Skeletal muscle tissue (tissue), 4 donors: ENCODE data around the gene NEU3. TPM values are rescaled to one million over a fixed set of nuclear protein-coding genes. Genes with fewer than 3 reads are reported as not detected.
"Not testable (repeated sequence)": the region's sequence is repeated elsewhere in the genome, so short reads cannot be mapped to it uniquely, and the experiment has no call there.

Experiments used
- H3K27ac ChIP-seq: one replicate; pipeline ENCODE4 v1.7.0; 2013; ENCODE audit warnings: mild to moderate bottlenecking, low read depth, low read length, inconsistent platforms
- H3K27me3 ChIP-seq, 3 donors: one replicate each; pipeline ENCODE4 v1.7.0; 2013; ENCODE audit warnings: low read length in 3 of 3; ENCODE audit not compliant: control insufficient read depth in 3 of 3, insufficient read depth in 3 of 3
- H3K36me3 ChIP-seq, 3 donors: one replicate each; pipeline ENCODE4 v1.7.0; 2013; ENCODE audit warnings: low read length in 3 of 3; ENCODE audit not compliant: control insufficient read depth in 3 of 3, insufficient read depth in 3 of 3
- H3K4me1 ChIP-seq, 3 donors: one replicate each; pipeline ENCODE4 v1.7.0; 2013; ENCODE audit warnings: low read length in 3 of 3, mild to moderate bottlenecking in 3 of 3; ENCODE audit not compliant: control insufficient read depth in 3 of 3, insufficient read depth in 3 of 3
- H3K4me3 ChIP-seq, 3 donors: one replicate each; pipeline ENCODE4 v1.7.0; 2013; ENCODE audit warnings: low read length in 3 of 3
- H3K9ac ChIP-seq, 3 donors: one replicate each; pipeline ENCODE4 v1.7.0; 2013; ENCODE audit warnings: low read length in 3 of 3, mild to moderate bottlenecking in 3 of 3, moderate library complexity in 2 of 3, low read depth in 1 of 3
- H3K9me3 ChIP-seq, 3 donors: one replicate each; pipeline ENCODE4 v1.7.0; 2013; ENCODE audit warnings: low read length in 3 of 3; ENCODE audit not compliant: control insufficient read depth in 3 of 3
- total RNA-seq: library from RNA; depleted of rRNA; stranded (reverse); fragments of >200 nt; gene quantifications from one replicate; pipeline ENCODE4 v1.2.3, GENCODE V29; 2014
- donor health status: Osteomylitis.

Gene NEU3
- total RNA-seq, 1 donor from 2014 or later, result 19.8 TPM

DNA sequence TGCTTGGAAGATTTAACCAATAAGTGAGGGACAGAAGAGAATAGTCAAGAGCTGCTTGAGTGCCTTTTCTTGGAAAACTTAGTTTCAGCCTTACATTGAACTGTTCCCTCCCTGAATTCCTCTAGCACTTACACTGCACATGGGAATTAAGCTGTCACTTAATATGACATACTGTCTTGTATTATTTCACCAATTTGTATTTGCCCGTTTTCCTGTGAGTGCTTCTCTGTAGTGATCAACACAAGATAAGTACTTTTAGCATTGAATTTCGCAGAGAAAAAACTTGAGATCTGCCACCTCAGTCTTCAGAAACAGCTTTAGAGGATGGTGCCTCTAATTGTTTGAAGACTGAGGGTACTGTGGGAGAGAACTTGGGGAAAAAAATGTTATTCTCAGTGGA lies 36.0 kb upstream of the NEU3 start:
- no peaks in the 10 kb centered on the region for H3K9me3 ChIP-seq
- H3K27ac ChIP-seq, result no peak overlapping the region
- H3K36me3 ChIP-seq, result peaks cover 3 to 4% (median 3%) of the 10 kb centered on the region in 3 donors
- no peak overlapping the region for H3K4me3 ChIP-seq
- peaks cover 19 to 32% (median 25%) of the 10 kb centered on the region in 3 donors for H3K4me1 ChIP-seq
- H3K27me3 ChIP-seq, result no peaks in the 10 kb centered on the region
- peak overlapping the region in 1 of 3 donors; percentile 10 for H3K9ac ChIP-seq

DNA sequence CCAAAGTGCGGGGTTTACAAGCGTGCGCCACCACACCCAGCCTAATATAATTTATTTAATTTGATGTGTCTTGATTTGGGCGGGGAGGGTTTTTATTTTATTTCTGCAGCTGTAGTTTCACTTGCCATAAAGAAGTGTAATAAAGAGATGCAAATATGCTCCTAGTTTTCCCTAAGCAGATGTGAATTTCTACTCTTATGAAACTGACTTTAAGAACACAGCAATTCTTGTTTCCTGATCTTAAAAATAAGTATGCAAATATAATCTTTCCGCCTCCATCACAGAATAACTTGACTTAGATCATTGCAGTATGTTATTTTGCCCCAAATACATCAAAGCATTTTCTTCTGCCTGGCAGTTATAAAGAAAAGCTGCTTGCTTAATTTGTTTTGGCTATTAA lies 35.3 kb upstream of the NEU3 start:
- no peaks in the 10 kb centered on the region for H3K27me3 ChIP-seq
- H3K4me1 ChIP-seq, result peaks cover 19 to 37% (median 25%) of the 10 kb centered on the region in 3 donors
- no peak overlapping the region for H3K9ac ChIP-seq
- H3K9me3 ChIP-seq, result no peaks in the 10 kb centered on the region
- H3K36me3 ChIP-seq, result peaks cover 3 to 4% (median 3%) of the 10 kb centered on the region in 3 donors
- no peak overlapping the region for H3K27ac ChIP-seq
- H3K4me3 ChIP-seq, result no peak overlapping the region

DNA sequence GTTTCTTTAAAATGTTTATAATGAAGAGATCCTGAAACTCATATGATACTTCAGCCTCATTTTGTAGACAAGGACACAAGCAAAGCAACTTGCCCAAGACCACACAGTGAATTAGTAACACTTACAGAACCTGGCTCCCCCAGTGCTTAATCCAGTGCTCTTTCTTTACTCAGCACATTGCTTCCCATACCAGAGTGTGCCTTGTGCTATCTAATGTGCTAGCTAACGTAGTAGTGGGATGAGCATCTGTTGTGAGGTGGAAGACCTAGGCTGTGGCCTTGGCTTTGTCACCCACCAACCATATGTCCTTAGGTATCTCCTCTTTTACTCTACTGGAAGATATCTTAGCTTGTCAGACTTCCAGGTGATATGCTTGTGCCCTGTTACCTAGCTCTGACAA lies 34.5 kb upstream of the NEU3 start:
- Histone ChIP-seq H3K9me3 (no peaks in the 10 kb centered on the region), H3K27ac (no peak overlapping the region), H3K36me3 (peaks cover 3 to 4% (median 3%) of the 10 kb centered on the region in 3 donors), H3K4me3 (no peak overlapping the region), H3K27me3 (no peaks in the 10 kb centered on the region), H3K4me1 (peaks cover 19 to 36% (median 25%) of the 10 kb centered on the region in 3 donors), H3K9ac (no peak overlapping the region)

DNA sequence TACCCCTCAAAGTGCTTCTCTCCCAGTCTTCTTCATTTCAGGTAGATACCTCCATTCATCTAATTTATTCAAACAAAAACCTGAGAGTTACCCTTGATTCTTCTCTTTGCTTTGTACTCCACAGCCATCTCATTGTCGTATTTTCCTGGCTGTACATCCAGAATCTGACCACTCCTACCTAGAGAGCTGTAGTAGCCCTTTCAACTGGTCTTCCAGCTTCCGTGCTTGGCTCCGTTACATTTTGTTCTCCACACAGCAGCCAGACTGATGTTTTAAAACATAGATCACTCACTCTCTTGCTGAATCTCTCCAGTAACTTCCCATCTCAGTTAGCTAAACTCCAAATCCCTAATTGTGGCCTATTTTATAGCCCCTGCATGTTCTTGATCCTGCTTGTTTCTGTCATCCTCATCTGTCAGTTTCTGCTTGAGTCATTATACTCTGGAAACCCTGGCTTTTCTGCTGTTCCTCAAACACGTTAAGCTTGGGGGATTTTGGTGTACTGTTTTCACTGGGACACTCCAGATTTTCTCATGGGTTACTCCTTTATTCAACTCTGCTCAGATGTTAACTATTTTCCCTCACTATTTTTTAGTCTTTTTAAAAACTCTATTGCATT lies 32.2 kb upstream of the NEU3 start:
- Histone ChIP-seq H3K4me1 (peaks cover 6 to 15% (median 8%) of the 10 kb centered on the region in 3 donors), H3K4me3 (no peak overlapping the region), H3K27me3 (no peaks in the 10 kb centered on the region), H3K36me3 (peaks cover 0 to 4% (median 0%) of the 10 kb centered on the region in 3 donors), H3K27ac (no peak overlapping the region), H3K9ac (no peak overlapping the region), H3K9me3 (no peaks in the 10 kb centered on the region)

DNA sequence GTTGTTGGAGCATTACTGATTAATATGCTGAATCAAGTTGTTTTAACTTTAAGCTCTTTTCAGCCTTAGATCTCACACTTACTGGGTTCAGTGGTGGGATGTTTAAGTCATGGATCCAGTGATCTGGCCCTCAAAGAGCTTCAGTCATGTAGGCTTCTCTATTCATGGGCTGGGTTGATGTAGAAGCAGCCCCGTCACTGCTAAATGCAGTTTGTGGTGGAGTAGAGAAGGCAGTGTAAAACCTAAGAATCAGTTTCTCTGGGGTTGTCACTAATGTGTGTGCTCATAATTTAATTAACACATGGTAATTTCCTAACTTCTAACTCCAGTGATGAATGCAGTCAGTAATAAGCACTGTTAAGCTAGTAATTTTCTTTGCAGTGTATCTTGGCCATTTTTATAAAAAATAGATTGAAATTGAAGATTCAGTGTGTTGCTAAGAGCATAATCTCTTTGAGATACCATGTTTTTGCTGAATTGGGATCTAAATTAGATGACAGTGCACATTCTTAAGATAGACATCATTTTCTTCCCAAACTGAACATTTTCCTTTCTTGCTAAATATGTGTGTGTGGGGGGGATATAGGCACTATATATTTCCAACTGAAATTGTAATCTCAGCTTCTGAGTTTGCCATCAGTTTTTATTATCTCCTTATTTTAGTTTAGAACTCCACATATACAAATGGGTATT lies 30.6 kb upstream of the NEU3 start:
- Histone ChIP-seq H3K4me1 (peaks cover 5 to 15% (median 5%) of the 10 kb centered on the region in 3 donors), H3K27me3 (no peaks in the 10 kb centered on the region), H3K9ac (no peak overlapping the region), H3K27ac (no peak overlapping the region), H3K4me3 (no peak overlapping the region), H3K36me3 (no peaks in the 10 kb centered on the region), H3K9me3 (no peaks in the 10 kb centered on the region)

DNA sequence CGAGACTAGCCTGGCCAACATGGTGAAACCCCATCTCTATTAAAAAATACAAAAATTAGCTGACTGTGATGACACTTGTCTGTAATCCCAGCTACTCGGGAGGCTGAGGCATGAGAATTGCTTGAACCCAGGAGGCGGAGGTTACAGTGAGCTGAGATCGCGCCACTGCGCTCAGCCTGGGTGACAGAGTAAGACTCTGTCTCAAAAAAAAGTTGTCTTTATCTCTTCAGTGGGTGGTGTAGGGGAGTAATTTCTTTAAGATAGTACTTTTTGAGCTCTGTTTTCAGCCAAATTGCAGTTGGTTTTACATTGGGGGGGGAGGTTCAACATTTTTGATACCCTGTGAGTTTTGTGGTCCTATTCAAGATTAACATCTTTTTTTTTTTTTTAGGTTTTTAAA lies 28.6 kb upstream of the NEU3 start:
- H3K4me3 ChIP-seq, H3K9ac ChIP-seq, H3K27ac ChIP-seq, H3K36me3 ChIP-seq, H3K9me3 ChIP-seq, H3K27me3 ChIP-seq: not testable (repeated sequence)
- peaks cover 5 to 19% (median 8%) of the 10 kb centered on the region in 3 donors for H3K4me1 ChIP-seq

DNA sequence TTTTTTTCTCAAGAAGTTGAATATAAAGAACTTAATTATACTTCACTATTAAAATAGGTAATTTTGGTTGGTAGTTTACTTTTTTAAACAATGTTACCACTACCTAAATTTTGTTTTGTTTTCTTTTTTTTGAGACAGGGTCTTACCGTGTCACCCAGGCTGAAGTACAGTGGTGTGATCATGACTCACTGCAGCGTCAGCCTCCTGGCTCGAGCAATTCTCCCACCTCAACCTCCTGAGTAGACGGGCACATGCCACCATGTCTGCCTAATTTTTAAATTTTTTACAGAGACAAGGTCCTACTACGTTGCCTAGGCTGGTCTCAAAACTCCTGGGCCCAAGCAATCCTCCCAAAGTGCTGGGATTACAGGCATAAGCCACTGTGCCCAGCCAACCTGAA lies 22.1 kb upstream of the NEU3 start:
- Histone ChIP-seq H3K36me3 (peaks cover 5 to 20% (median 16%) of the 10 kb centered on the region in 3 donors), H3K4me1 (peaks cover 0 to 6% (median 4%) of the 10 kb centered on the region in 3 donors), H3K27ac (no peak overlapping the region), H3K9ac (no peak overlapping the region), H3K4me3 (no peak overlapping the region), H3K9me3 (no peaks in the 10 kb centered on the region), H3K27me3 (no peaks in the 10 kb centered on the region)

DNA sequence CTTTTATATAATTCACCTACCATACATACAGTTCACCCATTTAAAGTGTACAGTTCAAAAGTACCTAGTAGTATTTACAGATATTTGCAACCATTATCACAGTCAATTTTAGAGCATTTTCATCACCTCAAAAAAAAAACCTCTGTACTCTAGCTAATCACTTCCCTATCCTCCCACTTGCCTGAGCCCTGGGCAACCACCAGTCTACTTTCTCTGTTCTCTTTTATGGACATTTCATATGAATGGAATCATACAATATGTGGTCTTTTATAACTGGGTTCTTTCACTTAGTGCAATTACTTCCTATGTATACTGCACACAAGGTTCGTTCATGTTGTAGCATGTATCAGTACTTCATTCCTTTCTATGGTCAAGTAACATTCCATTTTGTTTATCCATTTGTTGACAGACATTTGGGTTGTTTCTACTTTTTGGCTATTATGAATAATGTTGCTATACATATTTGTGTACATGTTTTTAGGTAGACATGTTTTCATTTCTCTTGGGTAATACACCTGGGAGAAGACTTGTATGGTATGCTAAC lies 17.8 kb upstream of the NEU3 start:
- H3K9ac ChIP-seq, result no peak overlapping the region
- H3K4me3 ChIP-seq, result no peak overlapping the region
- no peaks in the 10 kb centered on the region for H3K9me3 ChIP-seq
- H3K27me3 ChIP-seq, result no peaks in the 10 kb centered on the region
- H3K4me1 ChIP-seq, result no peaks in the 10 kb centered on the region
- no peak overlapping the region for H3K27ac ChIP-seq
- peaks cover 16 to 34% (median 29%) of the 10 kb centered on the region in 3 donors for H3K36me3 ChIP-seq

DNA sequence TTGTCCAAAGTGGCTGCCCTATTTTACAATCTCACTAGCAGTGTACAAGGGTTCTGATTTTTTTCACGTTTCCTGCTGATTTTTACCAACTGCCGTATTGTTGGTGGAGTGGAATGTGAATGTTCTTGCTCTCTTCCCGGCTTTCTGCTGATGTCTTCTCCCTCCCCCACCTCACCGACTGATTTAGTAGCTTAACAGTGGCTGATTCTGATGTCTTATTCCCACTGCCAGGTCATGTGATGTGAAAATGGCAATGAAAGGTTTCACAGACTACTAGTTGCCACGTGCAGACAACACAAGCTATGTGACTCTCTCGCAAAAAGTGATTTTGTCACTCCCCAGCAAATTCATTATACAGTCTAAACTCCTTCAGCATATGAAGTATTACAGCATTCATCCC lies 17.3 kb upstream of the NEU3 start:
- Histone ChIP-seq H3K27me3 (no peaks in the 10 kb centered on the region), H3K4me1 (no peaks in the 10 kb centered on the region), H3K4me3 (no peak overlapping the region), H3K27ac (no peak overlapping the region), H3K36me3 (peaks cover 16 to 36% (median 32%) of the 10 kb centered on the region in 3 donors), H3K9ac (no peak overlapping the region), H3K9me3 (no peaks in the 10 kb centered on the region)

DNA sequence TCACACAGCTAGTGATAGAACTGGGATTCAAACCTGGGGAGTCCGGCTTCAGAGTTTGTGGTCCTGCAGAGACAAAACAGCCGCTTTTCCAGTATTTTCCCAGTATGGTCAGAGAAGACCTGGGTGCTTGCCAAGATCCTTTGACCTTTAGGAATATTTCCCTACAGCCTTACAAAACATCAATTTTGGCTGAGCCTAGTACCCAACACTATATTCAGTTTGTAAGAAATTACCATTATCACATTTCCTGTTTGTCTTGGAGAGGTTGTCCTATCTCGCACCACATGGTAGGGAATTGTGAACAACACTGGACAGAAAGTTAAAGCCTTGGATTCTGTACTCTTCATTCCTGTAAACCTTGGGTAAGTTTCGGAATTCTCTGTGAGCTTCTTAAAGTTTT lies 10.7 kb upstream of the NEU3 start:
- H3K4me1 ChIP-seq, result peaks cover 0 to 8% (median 0%) of the 10 kb centered on the region in 3 donors
- H3K9ac ChIP-seq, result no peak overlapping the region
- peaks cover 10 to 28% (median 27%) of the 10 kb centered on the region in 3 donors for H3K36me3 ChIP-seq
- no peak overlapping the region for H3K27ac ChIP-seq
- H3K9me3 ChIP-seq, result no peaks in the 10 kb centered on the region
- no peak overlapping the region for H3K4me3 ChIP-seq
- no peaks in the 10 kb centered on the region for H3K27me3 ChIP-seq
